GM12878 (cell line): Measurements from ENCODE around the gene ST6GALNAC3. TPM values are rescaled to one million over a fixed set of nuclear protein-coding genes. Genes with fewer than 3 reads are reported as not detected.

Experiments used
- ATAC-seq: fragments of 200-7000 bp; cut with Tn5 transposase; 3 replicates; pipeline ENCODE4 v1.9.1; 2020; ENCODE audit warnings: mild to moderate bottlenecking, moderate library complexity
- BruUV-seq: library from RNA; stranded (reverse); fragments of 400-500 nt; replicated peaks from 2 replicates; lab custom pipeline; 2021; lab: Mats Ljungman, UMichigan
- CTCF ChIA-PET: fragments of 300-600 bp; sonication (Branson Sonifier 250); formaldehyde crosslinking; extraction: SDS; loops from one replicate; lab custom pipeline; 2021; ENCODE audit warnings: inconsistent platforms; lab: Yijun Ruan, JAX
- POLR2A ChIA-PET: fragments of 350-600 bp; formaldehyde crosslinking; extraction: SDS; loops from one replicate; lab custom pipeline; 2021; ENCODE audit warnings: inconsistent platforms; lab: Charles Lee
- RAD21 ChIA-PET: fragments of 300-600 bp; sonication (Branson Sonifier 250); formaldehyde crosslinking; loops from one replicate; lab custom pipeline; 2023; ENCODE audit warnings: antibody characterized with exemption; ENCODE audit not compliant: unreplicated experiment; lab: Charles Lee
- SMC1A ChIA-PET: fragments of 300-600 bp; sonication (Branson Sonifier 250); formaldehyde crosslinking; loops from one replicate; lab custom pipeline; 2023; ENCODE audit not compliant: unreplicated experiment, uncharacterized antibody; lab: Charles Lee
- DNase-seq: peaks from one replicate; pipeline ENCODE4 v3.0.0-alpha.2; 2011; ENCODE audit warnings: low read depth, low spot score
- FAIRE-seq: peaks from 3 replicates; lab custom pipeline; 2011; peaks lifted over from hg19 to GRCh38; lab: Jason Lieb, UNC
- H2AFZ ChIP-seq: 2 replicates; pipeline ENCODE4 v1.6.0; 2011; ENCODE audit warnings: low read depth, low read length, control low read depth; ENCODE audit not compliant: control insufficient read depth
- H3K27ac ChIP-seq: 2 replicates; pipeline ENCODE4 v1.5.1; 2011; ENCODE audit warnings: control low read depth; ENCODE audit not compliant: control insufficient read depth, insufficient read depth
- H3K27me3 ChIP-seq, 2 experiments: replicated peaks in 1 of 2; 2 replicates each; pipeline versions ENCODE4 v1.6.0 to v1.6.1; 2011; ENCODE audit warnings: low read length in 1 of 2; ENCODE audit not compliant: control insufficient read depth in 2 of 2, insufficient read depth in 2 of 2
- H3K36me3 ChIP-seq, 2 experiments: 2 replicates each; pipeline ENCODE4 v1.5.1; 2011; ENCODE audit warnings: low read length in 1 of 2; ENCODE audit not compliant: control insufficient read depth in 2 of 2, insufficient read depth in 2 of 2
- H3K4me1 ChIP-seq: 2 replicates; pipeline ENCODE4 v1.6.1; 2011; ENCODE audit warnings: mild to moderate bottlenecking, low read length, moderate library complexity, mixed read lengths; ENCODE audit not compliant: control insufficient read depth, insufficient read depth
- H3K4me2 ChIP-seq: 2 replicates; pipeline ENCODE4 v1.6.0; 2011; ENCODE audit warnings: control low read depth; ENCODE audit not compliant: control insufficient read depth, insufficient read depth
- H3K4me3 ChIP-seq: fragments of 200-600 bp; sonication (generic); 2 replicates; pipeline ENCODE4 v1.5.1; 2016
- H3K79me2 ChIP-seq: 2 replicates; pipeline ENCODE4 v1.6.0; 2011; ENCODE audit warnings: low read length; ENCODE audit not compliant: control insufficient read depth, insufficient read depth
- H3K9ac ChIP-seq: 2 replicates; pipeline ENCODE4 v1.8.0; 2011; ENCODE audit warnings: low read length, control low read depth, mixed read lengths; ENCODE audit not compliant: control insufficient read depth, insufficient read depth
- H3K9me3 ChIP-seq: replicated peaks from 3 replicates; pipeline ENCODE4 v1.5.1; 2011; ENCODE audit warnings: mild to moderate bottlenecking, low read length; ENCODE audit not compliant: control insufficient read depth, insufficient read depth
- H4K20me1 ChIP-seq: 2 replicates; pipeline ENCODE4 v1.6.0; 2011; ENCODE audit not compliant: control insufficient read depth, insufficient read depth
- BRCA1 ChIP-seq: IDR thresholded peaks from 2 replicates; pipeline ENCODE4 v1.6.1; 2011; ENCODE audit warnings: low read depth, low read length, improper control_type of control experiment
- CBX5 ChIP-seq: sonication (generic); IDR thresholded peaks from 2 replicates; pipeline ENCODE4 v1.6.1; 2016; ENCODE audit warnings: low read depth, moderate library complexity, mild to moderate bottlenecking, inconsistent platforms
- EED ChIP-seq: sonication (generic); IDR thresholded peaks from 2 replicates; pipeline ENCODE4 v1.6.1; 2016; ENCODE audit warnings: antibody characterized with exemption, low read depth
- MEF2A ChIP-seq: IDR thresholded peaks from 2 replicates; pipeline ENCODE4 v1.6.1; 2011; ENCODE audit warnings: low read depth, mild to moderate bottlenecking, low read length, moderate library complexity; ENCODE audit not compliant: insufficient read depth
- NR2C1 ChIP-seq: fragments of 450-650 bp; IDR thresholded peaks from 2 replicates; pipeline ENCODE4 v1.6.1; 2017; ENCODE audit warnings: antibody characterized with exemption, mild to moderate bottlenecking, moderate library complexity
- SUPT20H ChIP-seq: IDR thresholded peaks from 2 replicates; pipeline ENCODE4 v1.6.1; 2011; ENCODE audit warnings: low read depth, mild to moderate bottlenecking, low read length, moderate library complexity, borderline replicate concordance; ENCODE audit not compliant: control insufficient read depth
- ZNF207 ChIP-seq: fragments of 450-650 bp; IDR thresholded peaks from 2 replicates; pipeline ENCODE4 v1.6.1; 2014; ENCODE audit warnings: antibody characterized with exemption, mild to moderate bottlenecking, borderline replicate concordance
- ZNF622 ChIP-seq: fragments of 450-650 bp; IDR thresholded peaks from 2 replicates; pipeline ENCODE4 v1.6.1; 2017; ENCODE audit warnings: mild to moderate bottlenecking, inconsistent platforms
- ZSCAN29 ChIP-seq: fragments of 450-650 bp; IDR thresholded peaks from 2 replicates; pipeline ENCODE4 v1.6.1; 2017; ENCODE audit warnings: mild to moderate bottlenecking, moderate library complexity
- in situ Hi-C: fragments of 300-500 bp; cut with MboI; formaldehyde crosslinking; loops from 9 replicates; pipeline ENCODE4 v1.14.3; 2018; ENCODE audit warnings: mixed read lengths
- intact Hi-C: fragments of 100-400 bp; cut with micrococcal nuclease; formaldehyde crosslinking; loops from one replicate; pipeline ENCODE4 v1.14.2; 2022; ENCODE audit not compliant: unreplicated experiment
- polyA plus RNA-seq, 11 experiments: library from polyadenylated mRNA; depleted of rRNA in 4 of 11; unstranded in 6 of 11; stranded (reverse) in 5 of 11; fragments of >200 nt; fragmentation: Nextera tagmentation in 4 of 11; fragmentation: Illumina TruSeq in 1 of 11; extraction: Ambion mirVana in 4 of 11; extraction: Trizol in 1 of 11; gene quantifications; 1 replicate in 1 of 11; 2 replicates in 10 of 11; pipeline versions ENCODE4 v1.2.1 to v1.2.3, GENCODE V29; 2011 to 2016; ENCODE audit warnings: inconsistent platforms in 2 of 11, missing spikeins in 2 of 11, low read depth in 1 of 11
- total RNA-seq, 4 experiments: library from RNA; depleted of rRNA in 3 of 4; stranded (reverse); fragments of >200 nt in 3 of 4; fragmentation: Illumina TruSeq in 1 of 4; extraction: Trizol in 1 of 4; gene quantifications; 2 replicates each; pipeline versions ENCODE4 v1.2.1 to v1.2.3, GENCODE V29; 2013 to 2021
- TF ChIP-seq, protein P1 (sequence below): fragments of 450-650 bp; IDR thresholded peaks from 2 replicates; pipeline ENCODE4 v1.6.1; 2014; ENCODE audit warnings: mild to moderate bottlenecking
- TF ChIP-seq, protein P2 (sequence below): IDR thresholded peaks from 2 replicates; pipeline ENCODE4 v1.6.1; 2012; ENCODE audit warnings: improper control_type of control experiment, low read depth, low read length; ENCODE audit not compliant: insufficient replicate concordance
- TF ChIP-seq, protein P3 (sequence below): IDR thresholded peaks from 2 replicates; pipeline ENCODE4 v1.6.1; 2012; ENCODE audit warnings: mild to moderate bottlenecking, low read depth, low read length

The ST6GALNAC3 gene
- total and polyA plus RNA-seq, 10 of the 15 experiments (the other 5 are each of a cell fraction or from before 2014, with no cell fraction given) = 0.04 to 0.68 (median 0.18) TPM; not detected in 3

DNA sequence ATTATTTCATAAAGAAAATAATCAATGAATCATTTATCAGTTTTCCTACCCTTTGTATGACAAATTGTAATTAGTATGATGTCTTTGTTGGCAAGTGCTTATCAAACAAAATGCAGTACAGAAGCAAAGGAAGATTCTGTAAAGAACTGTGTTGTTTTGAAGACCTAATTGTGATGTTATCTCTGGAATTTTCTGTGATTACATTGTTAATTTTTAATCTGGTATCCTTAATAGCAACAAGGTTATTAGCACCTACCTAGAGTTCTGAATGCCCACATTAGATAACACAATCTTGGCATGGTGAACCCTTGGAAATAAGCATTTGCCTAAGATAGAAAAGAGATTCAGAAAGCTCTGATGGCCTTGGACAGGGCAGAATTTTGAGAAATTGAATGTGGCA lies 518.6 kb downstream of the ST6GALNAC3 start:
- FAIRE-seq (no peak), ATAC-seq (no peak), DNase-seq (no peak)
- Histone ChIP-seq H3K36me3 (no peaks in the 10 kb centered on the region), H3K27ac (no peak overlapping the region), H4K20me1 (no peaks in the 10 kb centered on the region), H3K79me2 (no peaks in the 10 kb centered on the region), H3K4me2 (no peak overlapping the region), H3K27me3 (no peaks in the 10 kb centered on the region; a peak in 1 of 4 replicates), H2AFZ (no peak overlapping the region), H3K4me1 (no peaks in the 10 kb centered on the region), H3K9me3 (no peaks in the 10 kb centered on the region), H3K4me3 (no peak overlapping the region)
- SMC1A ChIA-PET = no interaction called here
- intact Hi-C loops (no loop called here), in situ Hi-C loops (no loop called here)
- POLR2A ChIA-PET = no interaction called here
- CTCF ChIA-PET = no interaction called here
- no TSS peak for BruUV-seq
- RAD21 ChIA-PET = no interaction called here
- no peak for TF ChIP-seq NR2C1
- TF ChIP-seq, protein P1, sequence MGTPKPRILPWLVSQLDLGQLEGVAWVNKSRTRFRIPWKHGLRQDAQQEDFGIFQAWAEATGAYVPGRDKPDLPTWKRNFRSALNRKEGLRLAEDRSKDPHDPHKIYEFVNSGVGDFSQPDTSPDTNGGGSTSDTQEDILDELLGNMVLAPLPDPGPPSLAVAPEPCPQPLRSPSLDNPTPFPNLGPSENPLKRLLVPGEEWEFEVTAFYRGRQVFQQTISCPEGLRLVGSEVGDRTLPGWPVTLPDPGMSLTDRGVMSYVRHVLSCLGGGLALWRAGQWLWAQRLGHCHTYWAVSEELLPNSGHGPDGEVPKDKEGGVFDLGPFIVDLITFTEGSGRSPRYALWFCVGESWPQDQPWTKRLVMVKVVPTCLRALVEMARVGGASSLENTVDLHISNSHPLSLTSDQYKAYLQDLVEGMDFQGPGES = no peak
- TF ChIP-seq BRCA1 = no peak
- TF ChIP-seq, protein P2, sequence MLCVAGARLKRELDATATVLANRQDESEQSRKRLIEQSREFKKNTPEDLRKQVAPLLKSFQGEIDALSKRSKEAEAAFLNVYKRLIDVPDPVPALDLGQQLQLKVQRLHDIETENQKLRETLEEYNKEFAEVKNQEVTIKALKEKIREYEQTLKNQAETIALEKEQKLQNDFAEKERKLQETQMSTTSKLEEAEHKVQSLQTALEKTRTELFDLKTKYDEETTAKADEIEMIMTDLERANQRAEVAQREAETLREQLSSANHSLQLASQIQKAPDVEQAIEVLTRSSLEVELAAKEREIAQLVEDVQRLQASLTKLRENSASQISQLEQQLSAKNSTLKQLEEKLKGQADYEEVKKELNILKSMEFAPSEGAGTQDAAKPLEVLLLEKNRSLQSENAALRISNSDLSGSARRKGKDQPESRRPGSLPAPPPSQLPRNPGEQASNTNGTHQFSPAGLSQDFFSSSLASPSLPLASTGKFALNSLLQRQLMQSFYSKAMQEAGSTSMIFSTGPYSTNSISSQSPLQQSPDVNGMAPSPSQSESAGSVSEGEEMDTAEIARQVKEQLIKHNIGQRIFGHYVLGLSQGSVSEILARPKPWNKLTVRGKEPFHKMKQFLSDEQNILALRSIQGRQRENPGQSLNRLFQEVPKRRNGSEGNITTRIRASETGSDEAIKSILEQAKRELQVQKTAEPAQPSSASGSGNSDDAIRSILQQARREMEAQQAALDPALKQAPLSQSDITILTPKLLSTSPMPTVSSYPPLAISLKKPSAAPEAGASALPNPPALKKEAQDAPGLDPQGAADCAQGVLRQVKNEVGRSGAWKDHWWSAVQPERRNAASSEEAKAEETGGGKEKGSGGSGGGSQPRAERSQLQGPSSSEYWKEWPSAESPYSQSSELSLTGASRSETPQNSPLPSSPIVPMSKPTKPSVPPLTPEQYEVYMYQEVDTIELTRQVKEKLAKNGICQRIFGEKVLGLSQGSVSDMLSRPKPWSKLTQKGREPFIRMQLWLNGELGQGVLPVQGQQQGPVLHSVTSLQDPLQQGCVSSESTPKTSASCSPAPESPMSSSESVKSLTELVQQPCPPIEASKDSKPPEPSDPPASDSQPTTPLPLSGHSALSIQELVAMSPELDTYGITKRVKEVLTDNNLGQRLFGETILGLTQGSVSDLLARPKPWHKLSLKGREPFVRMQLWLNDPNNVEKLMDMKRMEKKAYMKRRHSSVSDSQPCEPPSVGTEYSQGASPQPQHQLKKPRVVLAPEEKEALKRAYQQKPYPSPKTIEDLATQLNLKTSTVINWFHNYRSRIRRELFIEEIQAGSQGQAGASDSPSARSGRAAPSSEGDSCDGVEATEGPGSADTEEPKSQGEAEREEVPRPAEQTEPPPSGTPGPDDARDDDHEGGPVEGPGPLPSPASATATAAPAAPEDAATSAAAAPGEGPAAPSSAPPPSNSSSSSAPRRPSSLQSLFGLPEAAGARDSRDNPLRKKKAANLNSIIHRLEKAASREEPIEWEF = no peak
- TF ChIP-seq, protein P3, sequence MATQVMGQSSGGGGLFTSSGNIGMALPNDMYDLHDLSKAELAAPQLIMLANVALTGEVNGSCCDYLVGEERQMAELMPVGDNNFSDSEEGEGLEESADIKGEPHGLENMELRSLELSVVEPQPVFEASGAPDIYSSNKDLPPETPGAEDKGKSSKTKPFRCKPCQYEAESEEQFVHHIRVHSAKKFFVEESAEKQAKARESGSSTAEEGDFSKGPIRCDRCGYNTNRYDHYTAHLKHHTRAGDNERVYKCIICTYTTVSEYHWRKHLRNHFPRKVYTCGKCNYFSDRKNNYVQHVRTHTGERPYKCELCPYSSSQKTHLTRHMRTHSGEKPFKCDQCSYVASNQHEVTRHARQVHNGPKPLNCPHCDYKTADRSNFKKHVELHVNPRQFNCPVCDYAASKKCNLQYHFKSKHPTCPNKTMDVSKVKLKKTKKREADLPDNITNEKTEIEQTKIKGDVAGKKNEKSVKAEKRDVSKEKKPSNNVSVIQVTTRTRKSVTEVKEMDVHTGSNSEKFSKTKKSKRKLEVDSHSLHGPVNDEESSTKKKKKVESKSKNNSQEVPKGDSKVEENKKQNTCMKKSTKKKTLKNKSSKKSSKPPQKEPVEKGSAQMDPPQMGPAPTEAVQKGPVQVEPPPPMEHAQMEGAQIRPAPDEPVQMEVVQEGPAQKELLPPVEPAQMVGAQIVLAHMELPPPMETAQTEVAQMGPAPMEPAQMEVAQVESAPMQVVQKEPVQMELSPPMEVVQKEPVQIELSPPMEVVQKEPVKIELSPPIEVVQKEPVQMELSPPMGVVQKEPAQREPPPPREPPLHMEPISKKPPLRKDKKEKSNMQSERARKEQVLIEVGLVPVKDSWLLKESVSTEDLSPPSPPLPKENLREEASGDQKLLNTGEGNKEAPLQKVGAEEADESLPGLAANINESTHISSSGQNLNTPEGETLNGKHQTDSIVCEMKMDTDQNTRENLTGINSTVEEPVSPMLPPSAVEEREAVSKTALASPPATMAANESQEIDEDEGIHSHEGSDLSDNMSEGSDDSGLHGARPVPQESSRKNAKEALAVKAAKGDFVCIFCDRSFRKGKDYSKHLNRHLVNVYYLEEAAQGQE = no peak
- TF ChIP-seq CBX5 = no peak
- no peak for TF ChIP-seq SUPT20H
- TF ChIP-seq ZNF207 = no peak
- no peak for TF ChIP-seq MEF2A
- TF ChIP-seq EED = no peak
- TF ChIP-seq ZNF622 = no peak
- TF ChIP-seq ZSCAN29 = no peak
- TF ChIP-seq, all 136 proteins: peak for 0
- H3K9ac ChIP-seq = no peak overlapping the region
